ENCODE measurements around the gene ZNF544.

The ZNF544 gene

DNA sequence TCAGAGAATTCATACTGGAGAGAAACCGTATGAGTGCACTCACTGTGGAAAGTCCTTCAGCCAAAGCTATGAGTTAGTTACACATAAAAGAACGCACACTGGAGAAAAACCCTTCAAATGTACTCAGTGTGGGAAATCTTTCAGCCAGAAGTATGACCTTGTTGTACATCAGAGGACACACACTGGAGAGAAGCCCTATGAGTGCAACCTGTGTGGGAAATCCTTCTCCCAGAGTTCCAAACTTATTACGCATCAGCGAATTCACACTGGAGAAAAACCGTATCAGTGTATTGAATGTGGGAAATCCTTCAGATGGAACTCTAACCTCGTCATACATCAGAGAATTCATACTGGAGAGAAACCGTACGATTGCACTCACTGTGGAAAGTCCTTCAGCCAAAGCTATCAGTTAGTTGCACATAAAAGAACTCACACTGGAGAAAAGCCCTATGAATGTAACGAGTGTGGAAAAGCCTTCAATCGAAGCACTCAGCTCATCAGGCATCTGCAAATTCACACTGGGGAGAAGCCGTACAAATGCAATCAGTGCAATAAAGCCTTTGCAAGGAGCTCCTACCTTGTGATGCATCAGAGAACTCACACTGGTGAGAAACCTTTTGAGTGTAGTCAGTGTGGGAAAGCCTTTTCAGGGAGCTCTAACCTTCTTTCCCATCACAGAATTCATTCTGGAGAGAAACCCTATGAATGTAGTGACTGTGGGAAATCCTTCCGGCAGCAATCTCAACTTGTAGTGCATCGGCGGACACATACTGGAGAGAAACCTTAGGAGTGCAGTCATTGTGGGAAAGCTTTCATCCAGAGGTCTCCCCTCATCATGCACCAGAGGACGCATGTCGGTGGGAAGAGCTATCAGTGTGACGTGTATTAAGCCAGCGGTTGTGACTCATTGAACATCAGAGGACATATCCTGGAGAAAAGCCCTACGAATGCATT, 33.5 kb downstream of the ZNF544 start:
- Histone ChIP-seq H4K8ac (ENCODE audit: low read length) (no peak overlapping the region), H4K91ac (ENCODE audit: low read length) (no peak overlapping the region), H2BK120ac (ENCODE audit: low read depth, low read length) (no peak overlapping the region), H3K18ac (ENCODE audit: low read depth in 1 of 2, low read length in 2 of 2) (no peak overlapping the region), H3K27me3 (ENCODE audit: control insufficient read depth in 1 of 2, insufficient read depth in 1 of 2, low read length in 2 of 2) (no peaks in the 10 kb centered on the region), H3K14ac (ENCODE audit: low read length in 2 of 2) (no peak overlapping the region), H3K27ac (ENCODE audit: low read length, poor library complexity, severe bottlenecking) (no peak overlapping the region), H3K9me3 (ENCODE audit: control insufficient read depth, low read length) (peaks cover 100% of the 10 kb centered on the region), H3K4me1 (ENCODE audit: control insufficient read depth, insufficient read depth, low read depth, low read length) (no peaks in the 10 kb centered on the region), H2BK15ac (ENCODE audit: low read depth, poor library complexity, severe bottlenecking) (no peak overlapping the region), H2BK12ac (ENCODE audit: low read length in 2 of 2) (no peak overlapping the region), H3K23ac (ENCODE audit: low read length in 2 of 2) (no peak overlapping the region), H3K4ac (ENCODE audit: low read depth in 1 of 2, low read length in 2 of 2) (no peak overlapping the region), H2AFZ (ENCODE audit: low read depth, low read length) (no peak overlapping the region), H3K9ac (ENCODE audit: low read length) (no peak overlapping the region), H3K4me2 (ENCODE audit: low read length, poor library complexity, severe bottlenecking) (no peak overlapping the region), H2AK5ac (ENCODE audit: low read length, severe bottlenecking) (no peak overlapping the region), H2BK5ac (ENCODE audit: low read depth, low read length, poor library complexity, severe bottlenecking) (no peak overlapping the region), H3K4me3 (ENCODE audit: insufficient read depth in 1 of 2, low read depth in 1 of 2, low read length in 2 of 2) (peak overlapping the region in 1 of 2 experiments; percentile 63), H3K79me1 (replicated peaks; ENCODE audit: low read length, poor library complexity, severe bottlenecking) (peaks cover 26% of the 10 kb centered on the region), H3K36me3 (ENCODE audit: control insufficient read depth in 1 of 2, insufficient read depth in 2 of 2, low read depth in 1 of 2, low read length in 2 of 2) (peaks cover 81 to 82% of the 10 kb centered on the region in 2 experiments)
- DNase-seq: peak; percentile 30
- 96% methylated on average over 19 of the region's 19 CpGs for WGBS

- H3K4ac ChIP-seq (ENCODE audit: low read depth in 1 of 2, low read length in 2 of 2): no peak overlapping the region
- no peak overlapping the region for H2BK15ac ChIP-seq (ENCODE audit: low read depth, poor library complexity, severe bottlenecking)
- H3K27ac ChIP-seq (ENCODE audit: low read length, poor library complexity, severe bottlenecking): no peak overlapping the region
- H3K27me3 ChIP-seq (ENCODE audit: control insufficient read depth in 1 of 2, insufficient read depth in 1 of 2, low read length in 2 of 2): no peaks in the 10 kb centered on the region
- H2BK12ac ChIP-seq (ENCODE audit: low read length in 2 of 2): no peak overlapping the region
- no peak overlapping the region for H3K4me2 ChIP-seq (ENCODE audit: low read length, poor library complexity, severe bottlenecking)
- H3K18ac ChIP-seq (ENCODE audit: low read depth in 1 of 2, low read length in 2 of 2): no peak overlapping the region
- no peak overlapping the region for H3K14ac ChIP-seq (ENCODE audit: low read length in 2 of 2)
- H3K79me1 ChIP-seq (replicated peaks; ENCODE audit: low read length, poor library complexity, severe bottlenecking): peaks cover 21% of the 10 kb centered on the region
- peak overlapping the region in 1 of 2 experiments; percentile 63 for H3K4me3 ChIP-seq (ENCODE audit: insufficient read depth in 1 of 2, low read depth in 1 of 2, low read length in 2 of 2)
- H3K36me3 ChIP-seq (ENCODE audit: control insufficient read depth in 1 of 2, insufficient read depth in 2 of 2, low read depth in 1 of 2, low read length in 2 of 2): peaks cover 74 to 77% of the 10 kb centered on the region in 2 experiments
- H3K9me3 ChIP-seq (ENCODE audit: control insufficient read depth, low read length): peaks cover 95% of the 10 kb centered on the region
- no peak overlapping the region for H2BK120ac ChIP-seq (ENCODE audit: low read depth, low read length)
- H2AK5ac ChIP-seq (ENCODE audit: low read length, severe bottlenecking): no peak overlapping the region
- H2AFZ ChIP-seq (ENCODE audit: low read depth, low read length): no peak overlapping the region
- H2BK5ac ChIP-seq (ENCODE audit: low read depth, low read length, poor library complexity, severe bottlenecking): no peak overlapping the region
- no peak overlapping the region for H4K8ac ChIP-seq (ENCODE audit: low read length)
- no peak overlapping the region for H4K91ac ChIP-seq (ENCODE audit: low read length)
- no peak overlapping the region for H3K23ac ChIP-seq (ENCODE audit: low read length in 2 of 2)
- H3K9ac ChIP-seq (ENCODE audit: low read length): no peak overlapping the region
- no peak for DNase-seq
- WGBS: 97% methylated on average over 7 of the region's 7 CpGs
- H3K4me1 ChIP-seq (ENCODE audit: control insufficient read depth, insufficient read depth, low read depth, low read length): no peaks in the 10 kb centered on the region
Measured at GRCh38 chr19:58262922-58263296, 34.2 kb downstream of the ZNF544 start.

DNA sequence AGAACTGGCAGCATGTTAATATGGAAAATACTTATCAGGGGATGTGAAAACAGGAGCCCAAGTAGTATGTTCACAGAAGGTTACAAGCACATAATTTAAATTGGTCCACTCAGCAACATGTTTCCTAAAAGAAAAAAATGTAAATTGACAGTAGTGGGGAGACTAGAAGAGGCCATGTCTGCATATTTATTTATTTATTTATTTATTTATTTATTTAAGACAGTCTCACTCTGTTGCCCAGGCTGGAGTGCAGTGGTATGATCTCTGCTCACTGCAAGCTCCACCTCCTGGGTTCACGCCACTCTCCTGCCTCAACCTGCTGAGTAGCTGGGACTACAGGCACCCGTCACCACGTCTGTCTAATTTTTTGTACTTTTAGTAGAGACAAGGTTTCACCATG, 36.4 kb downstream of the ZNF544 start:
- Histone ChIP-seq H3K4me1 (ENCODE audit: control insufficient read depth, insufficient read depth, low read depth, low read length) (no peaks in the 10 kb centered on the region), H2BK15ac (ENCODE audit: low read depth, poor library complexity, severe bottlenecking) (no peak overlapping the region), H3K18ac (ENCODE audit: low read depth in 1 of 2, low read length in 2 of 2) (no peak overlapping the region), H2AFZ (ENCODE audit: low read depth, low read length) (no peak overlapping the region), H3K27ac (ENCODE audit: low read length, poor library complexity, severe bottlenecking) (no peak overlapping the region), H2BK12ac (ENCODE audit: low read length in 2 of 2) (no peak overlapping the region), H4K8ac (ENCODE audit: low read length) (no peak overlapping the region), H3K4ac (ENCODE audit: low read depth in 1 of 2, low read length in 2 of 2) (no peak overlapping the region), H2BK120ac (ENCODE audit: low read depth, low read length) (no peak overlapping the region), H3K4me3 (ENCODE audit: insufficient read depth in 1 of 2, low read depth in 1 of 2, low read length in 2 of 2) (peak overlapping the region in 1 of 2 experiments; percentile 63), H3K27me3 (ENCODE audit: control insufficient read depth in 1 of 2, insufficient read depth in 1 of 2, low read length in 2 of 2) (no peaks in the 10 kb centered on the region), H3K79me1 (replicated peaks; ENCODE audit: low read length, poor library complexity, severe bottlenecking) (peaks cover 14% of the 10 kb centered on the region), H3K23ac (ENCODE audit: low read length in 2 of 2) (no peak overlapping the region), H3K4me2 (ENCODE audit: low read length, poor library complexity, severe bottlenecking) (no peak overlapping the region), H3K9me3 (ENCODE audit: control insufficient read depth, low read length) (peaks cover 93% of the 10 kb centered on the region), H3K36me3 (ENCODE audit: control insufficient read depth in 1 of 2, insufficient read depth in 2 of 2, low read depth in 1 of 2, low read length in 2 of 2) (peaks cover 57 to 63% of the 10 kb centered on the region in 2 experiments), H2AK5ac (ENCODE audit: low read length, severe bottlenecking) (no peak overlapping the region), H2BK5ac (ENCODE audit: low read depth, low read length, poor library complexity, severe bottlenecking) (no peak overlapping the region), H4K91ac (ENCODE audit: low read length) (no peak overlapping the region), H3K9ac (ENCODE audit: low read length) (no peak overlapping the region), H3K14ac (ENCODE audit: low read length in 2 of 2) (no peak overlapping the region)
- no peak for DNase-seq
- WGBS: 98% methylated on average over 3 of the region's 3 CpGs

GRCh38 chr19:58268344-58268743, 39.6 kb downstream of the ZNF544 start:
- Histone ChIP-seq H2BK5ac (ENCODE audit: low read depth, low read length, poor library complexity, severe bottlenecking) (no peak overlapping the region), H4K8ac (ENCODE audit: low read length) (no peak overlapping the region), H3K4me1 (ENCODE audit: control insufficient read depth, insufficient read depth, low read depth, low read length) (no peaks in the 10 kb centered on the region), H3K18ac (ENCODE audit: low read depth in 1 of 2, low read length in 2 of 2) (no peak overlapping the region), H3K36me3 (ENCODE audit: control insufficient read depth in 1 of 2, insufficient read depth in 2 of 2, low read depth in 1 of 2, low read length in 2 of 2) (peaks cover 47 to 65% of the 10 kb centered on the region in 2 experiments), H3K79me1 (replicated peaks; ENCODE audit: low read length, poor library complexity, severe bottlenecking) (peaks cover 15% of the 10 kb centered on the region), H2BK15ac (ENCODE audit: low read depth, poor library complexity, severe bottlenecking) (no peak overlapping the region), H3K14ac (ENCODE audit: low read length in 2 of 2) (no peak overlapping the region), H3K4me3 (ENCODE audit: insufficient read depth in 1 of 2, low read depth in 1 of 2, low read length in 2 of 2) (peak overlapping the region in 1 of 2 experiments; percentile 42), H2AK5ac (ENCODE audit: low read length, severe bottlenecking) (no peak overlapping the region), H3K27ac (ENCODE audit: low read length, poor library complexity, severe bottlenecking) (no peak overlapping the region), H3K9ac (ENCODE audit: low read length) (no peak overlapping the region), H3K27me3 (ENCODE audit: control insufficient read depth in 1 of 2, insufficient read depth in 1 of 2, low read length in 2 of 2) (no peaks in the 10 kb centered on the region), H3K4ac (ENCODE audit: low read depth in 1 of 2, low read length in 2 of 2) (no peak overlapping the region), H2BK120ac (ENCODE audit: low read depth, low read length) (no peak overlapping the region), H4K91ac (ENCODE audit: low read length) (no peak overlapping the region), H3K9me3 (ENCODE audit: control insufficient read depth, low read length) (peaks cover 90% of the 10 kb centered on the region), H3K23ac (ENCODE audit: low read length in 2 of 2) (no peak overlapping the region), H3K4me2 (ENCODE audit: low read length, poor library complexity, severe bottlenecking) (no peak overlapping the region), H2AFZ (ENCODE audit: low read depth, low read length) (no peak overlapping the region), H2BK12ac (ENCODE audit: low read length in 2 of 2) (no peak overlapping the region)
- no peak for DNase-seq
- WGBS: 92% methylated on average over 2 of the region's 3 CpGs

All from mesenchymal stem cell (in vitro differentiated cells and primary cell).